Esophagus muscularis mucosa (tissue), 4 donors: Measurements from ENCODE around the gene MYADM.

Experiments used
- CTCF ChIP-seq, 3 experiments: fragments of 200-600 bp in 2 of 3; fragments of 450-650 bp in 1 of 3; sonication (generic) in 2 of 3; IDR thresholded peaks; one replicate each; pipeline ENCODE4 v1.5.1; 2017 to 2019; ENCODE audit warnings: antibody characterized with exemption in 3 of 3, mild to moderate bottlenecking in 2 of 3, moderate library complexity in 1 of 3
- EP300 ChIP-seq: sonication (generic); formaldehyde crosslinking; IDR thresholded peaks from one replicate; pipeline ENCODE4 v1.6.1; 2017; ENCODE audit warnings: antibody characterized with exemption
- POLR2A ChIP-seq: fragments of 450-650 bp; IDR thresholded peaks from one replicate; pipeline ENCODE4 v1.6.1; 2017; ENCODE audit warnings: antibody characterized with exemption, moderate library complexity, mild to moderate bottlenecking, low read depth
- POLR2AphosphoS5 ChIP-seq, 2 donors: sonication (generic); formaldehyde crosslinking; IDR thresholded peaks; one replicate each; pipeline ENCODE4 v1.6.1; 2017; ENCODE audit warnings: antibody characterized with exemption in 2 of 2

GRCh38 chr19:53896682-53897081 is 29.0 kb downstream of the MYADM start:
- TF ChIP-seq CTCF (IDR thresholded peaks at IDR 0.05) = no peak
- no peak for TF ChIP-seq POLR2A
- TF ChIP-seq EP300 = no peak
- no peak for TF ChIP-seq POLR2AphosphoS5 (IDR thresholded peaks at IDR 0.05)
